ENCODE data around the gene TTC23.

Gene TTC23

GRCh38 chr15:99099661-99100060 is 149.7 kb downstream of the TTC23 start:
- DNase-seq: no peak

- no peak for DNase-seq
Observed at GRCh38 chr15:99098991-99099390, 150.4 kb downstream of the TTC23 start.

- DNase-seq: no peak
Observed at GRCh38 chr15:99098426-99098825, 151.0 kb downstream of the TTC23 start.

GRCh38 chr15:99097441-99098410 is 151.7 kb downstream of the TTC23 start:
- no peak for DNase-seq

- no peak for DNase-seq
Observed at GRCh38 chr15:99096894-99097426, 152.4 kb downstream of the TTC23 start.

- DNase-seq: no peak
Observed at GRCh38 chr15:99096173-99096893, 153.0 kb downstream of the TTC23 start.

GRCh38 chr15:99095626-99096025 is 153.8 kb downstream of the TTC23 start:
- no peak for DNase-seq

GRCh38 chr15:99092554-99093172 is 156.7 kb downstream of the TTC23 start:
- no peak for DNase-seq

- DNase-seq: no peak
Observed at GRCh38 chr15:99090938-99091337, 158.4 kb downstream of the TTC23 start.

GRCh38 chr15:99090011-99090699 is 159.2 kb downstream of the TTC23 start:
- DNase-seq: no peak

GRCh38 chr15:99087405-99087943 is 161.9 kb downstream of the TTC23 start:
- DNase-seq: no peak

GRCh38 chr15:99086327-99086667 is 163.1 kb downstream of the TTC23 start:
- DNase-seq: no peak

Data from T1000 (cell line).